Ishikawa (cell line): ENCODE results near the gene OR9A4.

Source experiments
- CEBPB ChIP-seq: IDR thresholded peaks from 2 replicates; pipeline ENCODE4 v1.6.1; 2012
- CREB1 ChIP-seq: IDR thresholded peaks from 2 replicates; pipeline ENCODE4 v1.6.1; 2012; ENCODE audit warnings: low read depth
- EP300 ChIP-seq: IDR thresholded peaks from 2 replicates; pipeline ENCODE4 v1.6.1; 2012; ENCODE audit warnings: borderline replicate concordance
- MAX ChIP-seq: IDR thresholded peaks from 2 replicates; pipeline ENCODE4 v1.6.1; 2012
- TAF1 ChIP-seq: IDR thresholded peaks from 2 replicates; pipeline ENCODE4 v1.6.1; 2012; ENCODE audit warnings: low read depth, mild to moderate bottlenecking
- ZBTB7A ChIP-seq: IDR thresholded peaks from 2 replicates; pipeline ENCODE4 v1.6.1; 2012; ENCODE audit warnings: low read depth

GRCh38 chr7:141880960-141881359, 35.2 kb upstream of the OR9A4 start:
- no peak for TF ChIP-seq EP300
- no peak for TF ChIP-seq CREB1
- TF ChIP-seq TAF1: no peak
- no peak for TF ChIP-seq ZBTB7A
- no peak for TF ChIP-seq CEBPB
- TF ChIP-seq MAX: no peak
